Heart left ventricle (tissue), 13 donors: ENCODE data around the gene FKBP11.

Experiments
- CTCF ChIP-seq, 12 donors: fragments of 200-600 bp; sonication (generic) in 4 of 12; IDR thresholded peaks; one replicate each; pipeline versions ENCODE4 v1.5.0 to v1.8.0; 2018 to 2022; ENCODE audit warnings: antibody characterized with exemption in 12 of 12, mild to moderate bottlenecking in 5 of 12
- POLR2A ChIP-seq, 2 donors: fragments of 450-650 bp; IDR thresholded peaks; one replicate each; pipeline ENCODE4 v1.6.1; 2017; ENCODE audit warnings: antibody characterized with exemption in 2 of 2, mild to moderate bottlenecking in 2 of 2, moderate library complexity in 2 of 2
- donor health status: ischemic (EF 13 %, LVEDD 7.1; RV severe dilation, severe dysfunction).
- donor health status: DM: no; HTN: yes; CAD: no.
- donor health status: DM: no; HTN: no; CAD: no.
- donor health status: ischemic (EF 25% LVEDD 6.9; RV normal size, moderate dysfunction).
- donor health status: ischemic (EF 25% LVEDD 5.7; RV mildly dilated, moderate dysfunction).
- donor health status: ischemic (EF 35%, LVEDD 5.7; RV mildly dilated, moderate dysfunction).
- donor health status: nonischemic (EF 11% LVEDD 7.7; RV severe dilation, severe dysfunction).
- donor health status: DM: yes; HTN: yes; CAD: no.
- donor health status: PGD.
- donor health status: ischemic (EF 29% LVEDD 5.4; RV normal size, mild dysfunction).
- donor health status: nonischemic (EF 23%, LVEDD 6.1; RV moderate dilation, normal function).

GRCh38 chr12:48917857-48918537 is 7.3 kb downstream of the FKBP11 start:
- TF ChIP-seq CTCF (IDR thresholded peaks at IDR 0.05) (no peak), POLR2A (IDR thresholded peaks at IDR 0.05) (no peak)
